ENCODE data around the gene COQ7. TPM values are rescaled to one million over a fixed set of nuclear protein-coding genes. Genes with fewer than 3 reads are reported as not detected.

The COQ7 gene
- 6.2 and 22.2 TPM in 2 replicates for total RNA-seq

GRCh38 chr16:19067349-19068236 is at the start of gene COQ7:
COQ7 (plus strand) TSS chr16:19067614; CDS start chr16:19067665, 51 bp downstream.

GRCh38 chr16:19113577-19114358 is 46.4 kb downstream of the COQ7 start, which contains the start of gene ITPRIPL2:
ITPRIPL2 (plus strand) TSS chr16:19113964; CDS start chr16:19114462, 498 bp downstream.

Other genes with a start within 250 kb of the COQ7 start
- gene SMG1, start 141.2 kb upstream of the COQ7 start, total RNA-seq, result 17.9 and 20.7 TPM in 2 replicates
- under 0.01 TPM in 2 replicates for gene TMC7, start 83.7 kb upstream of the COQ7 start, total RNA-seq
- 19.0 and 29.6 TPM in 2 replicates for gene ITPRIPL2, start 46.4 kb downstream of the COQ7 start, total RNA-seq
- not detected in 2 replicates for gene SYT17, start 100.6 kb downstream of the COQ7 start, total RNA-seq
- not detected in 2 replicates for gene CLEC19A, start 218.1 kb downstream of the COQ7 start, total RNA-seq